H1 (cell line): Measurements from ENCODE around the gene NDUFB3. TPM values are rescaled to one million over a fixed set of nuclear protein-coding genes. Genes with fewer than 3 reads are reported as not detected.

Source experiments
- BACH1 ChIP-seq: IDR thresholded peaks from 2 replicates; pipeline ENCODE4 v1.6.1; 2012; ENCODE audit warnings: low read length, improper control_type of control experiment
- BCL11A ChIP-seq, 2 experiments: IDR thresholded peaks; one replicate each; pipeline ENCODE4 v1.6.1; 2011; ENCODE audit warnings: low read depth in 2 of 2, low read length in 2 of 2, mild to moderate bottlenecking in 2 of 2
- CHD7 ChIP-seq: fragments of 300-600 bp; sonication (generic); IDR thresholded peaks from 2 replicates; pipeline ENCODE4 v1.7.1; 2012; ENCODE audit warnings: low read length, moderate library complexity, mild to moderate bottlenecking, inconsistent platforms; ENCODE audit not compliant: insufficient replicate concordance
- HDAC6 ChIP-seq: IDR thresholded peaks from one replicate; pipeline ENCODE4 v1.7.1; 2012; ENCODE audit warnings: low read depth, mild to moderate bottlenecking, inconsistent platforms, low read length, moderate library complexity
- KDM1A ChIP-seq: fragments of 200-600, 300-600 bp; sonication (generic); IDR thresholded peaks from 2 replicates; pipeline ENCODE4 v1.7.1; 2016; ENCODE audit warnings: mild to moderate bottlenecking, low read length, borderline replicate concordance
- POLR2AphosphoS5 ChIP-seq: IDR thresholded peaks from 2 replicates; pipeline ENCODE4 v1.6.1; 2011; ENCODE audit warnings: low read depth, low read length
- POU5F1 ChIP-seq: IDR thresholded peaks from 2 replicates; pipeline ENCODE4 v1.6.1; 2011; ENCODE audit warnings: low read depth, mild to moderate bottlenecking, low read length, moderate library complexity
- RFX5 ChIP-seq: IDR thresholded peaks from 2 replicates; pipeline ENCODE4 v1.6.1; 2011; ENCODE audit warnings: low read depth, low read length, improper control_type of control experiment, borderline replicate concordance
- RNF2 ChIP-seq: fragments of 200-900, 300-1000 bp; sonication (generic); IDR thresholded peaks from 2 replicates; pipeline ENCODE4 v1.7.1; 2016; ENCODE audit warnings: borderline replicate concordance, low read depth, mild to moderate bottlenecking, antibody characterized with exemption, low read length; ENCODE audit not compliant: poor library complexity, severe bottlenecking; ENCODE audit errors: missing control alignments
- TAF7 ChIP-seq: optimal IDR thresholded peaks from 2 replicates; pipeline ENCODE3; 2011; ENCODE audit warnings: low read depth, mild to moderate bottlenecking, inconsistent platforms, low read length, moderate library complexity, borderline replicate concordance
- polyA plus RNA-seq, 7 experiments: library from polyadenylated mRNA; depleted of rRNA in 3 of 7; stranded (reverse) in 5 of 7; unstranded in 2 of 7; fragments of >200 nt in 5 of 7; fragments of 200-250 nt in 2 of 7; gene quantifications; 1 replicate in 5 of 7; 2 replicates in 1 of 7; 4 replicates in 1 of 7; pipeline versions ENCODE4 v1.2.1 to v1.2.3, GENCODE V29; 2011 to 2013; ENCODE audit warnings: missing spikeins in 2 of 7, mixed read lengths in 2 of 7
- total RNA-seq: library from RNA; stranded (reverse); fragmentation: NEBNext Ultra II Directional; extraction: Animal tissue kit (Norgen Biotek cat#: 25700); gene quantifications from 2 replicates; pipeline ENCODE4 v1.2.1, GENCODE V29; 2021

The NDUFB3 gene
- total and polyA plus RNA-seq, 2 of the 8 experiments (the other 6 are each of a cell fraction or from before 2014, with no cell fraction given) = 38.2 to 55.3 TPM

GRCh38 chr2:201071479-201072200 lies at the start of gene NDUFB3, which contains the start of gene HYCC2 (continued):
- TF ChIP-seq CHD7 (no peak), TAF7 (peak; percentile 55), BCL11A (IDR thresholded peaks at IDR 0.05; ENCODE audit: low read depth in 2 of 2, low read length in 2 of 2) (no peak), HDAC6 (no peak), RNF2 (no peak), POU5F1 (0 out of 2 replicates have a peak, but pooled peaks have one; percentile 7), BACH1 (no peak), RFX5 (no peak), POLR2AphosphoS5 (0 out of 2 replicates have a peak, but pooled peaks have one; percentile 38), KDM1A (no peak)
